OCI-M2 (cell line): Measurements from ENCODE around the gene MYBPC2.
A peak's percentile ranks its signal among the peaks of the same experiment; 100 is the strongest.
"Not testable (repeated sequence)": the region's sequence is repeated elsewhere in the genome, so short reads cannot be mapped to it uniquely, and the experiment has no call there.

Experiments used
- DNase-seq: peaks from one replicate; lab custom pipeline; 2025; ENCODE audit not compliant: unreplicated experiment; lab: John Stamatoyannopoulos, UW

Gene MYBPC2

DNA sequence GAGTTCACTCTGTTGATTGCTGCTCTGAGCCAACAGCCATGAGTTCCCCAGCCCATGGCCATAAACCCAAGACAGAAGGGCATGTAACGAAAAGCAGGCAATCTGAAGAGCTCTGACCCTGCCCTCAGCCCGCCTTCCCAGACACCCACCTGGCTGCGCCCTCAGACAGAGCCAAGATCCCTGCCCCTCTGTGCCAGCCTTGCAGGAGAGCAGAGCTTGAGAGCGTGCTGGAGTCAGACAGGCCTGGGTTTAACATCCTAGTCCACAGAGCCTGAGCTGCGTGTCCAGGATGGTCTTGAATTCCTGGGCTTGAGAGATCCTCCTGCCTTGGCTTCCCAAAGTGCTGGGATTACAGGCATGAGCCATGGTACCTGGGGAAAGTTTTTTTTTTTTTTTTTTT lies 24.6 kb downstream of the MYBPC2 start:
- no peak for DNase-seq

DNA sequence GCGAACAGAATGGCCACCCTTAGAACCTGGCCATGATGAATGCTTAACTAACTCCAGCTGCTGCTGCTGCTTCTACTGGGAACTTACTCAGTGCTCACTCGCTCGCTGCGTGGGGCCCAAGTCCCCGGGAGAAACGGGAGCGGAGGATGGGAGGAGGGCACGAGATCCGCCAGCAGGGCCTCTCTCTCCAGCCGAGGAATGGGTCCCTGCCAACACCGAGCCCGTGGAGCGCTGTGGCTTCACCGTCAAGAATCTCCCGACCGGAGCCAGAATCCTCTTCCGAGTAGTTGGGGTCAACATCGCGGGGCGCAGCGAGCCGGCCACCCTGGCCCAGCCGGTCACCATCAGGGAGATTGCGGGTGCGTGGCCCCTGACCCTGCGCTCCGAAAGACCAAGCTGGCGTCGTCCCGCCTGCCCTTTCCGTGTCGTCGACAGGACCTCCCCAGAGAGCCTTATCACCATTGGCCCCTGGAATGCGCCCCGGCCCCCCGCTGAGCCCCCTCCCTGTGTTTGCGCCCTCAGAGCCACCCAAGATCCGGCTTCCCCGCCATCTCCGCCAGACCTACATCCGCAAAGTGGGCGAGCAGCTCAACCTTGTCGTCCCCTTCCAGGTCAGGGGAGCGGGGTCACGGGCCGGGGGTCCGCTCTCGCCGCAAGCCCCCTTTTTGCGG lies 25.8 kb downstream of the MYBPC2 start:
- DNase-seq = no peak

DNA sequence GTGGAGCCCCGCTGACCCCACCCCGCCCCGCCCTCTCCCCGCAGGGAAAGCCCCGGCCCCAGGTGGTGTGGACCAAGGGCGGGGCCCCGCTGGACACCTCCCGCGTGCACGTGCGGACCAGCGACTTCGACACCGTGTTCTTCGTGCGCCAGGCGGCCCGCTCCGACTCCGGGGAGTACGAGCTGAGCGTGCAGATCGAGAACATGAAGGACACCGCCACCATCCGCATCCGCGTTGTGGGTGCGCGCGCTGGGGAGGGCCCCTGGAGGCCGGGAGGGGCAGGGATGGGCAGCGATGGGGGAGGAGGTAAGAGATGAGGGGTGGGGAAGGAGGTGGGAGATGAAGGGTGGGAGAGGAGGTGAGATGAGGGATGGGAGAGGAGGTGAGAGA lies 26.4 kb downstream of the MYBPC2 start:
- DNase-seq = no peak

DNA sequence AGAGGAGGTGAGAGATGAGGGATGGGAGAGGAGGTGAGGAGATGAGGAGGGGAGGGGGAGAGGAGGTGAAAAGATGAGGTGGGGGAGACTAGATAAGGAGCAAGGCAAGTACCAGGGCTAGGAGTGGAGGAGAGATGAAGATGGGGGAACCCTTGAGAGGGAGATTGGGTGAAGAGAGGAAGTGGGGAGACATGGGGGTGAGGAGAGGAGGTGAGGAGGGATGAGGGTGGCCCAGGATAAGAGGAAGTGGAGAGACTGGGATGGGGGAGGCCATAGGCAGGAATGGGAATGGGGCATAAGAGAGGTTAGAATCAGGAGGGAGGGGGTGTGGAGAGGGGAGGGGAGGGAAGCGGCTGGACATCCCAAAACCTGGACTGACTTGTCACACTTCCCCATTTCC lies 26.9 kb downstream of the MYBPC2 start:
- no peak for DNase-seq

DNA sequence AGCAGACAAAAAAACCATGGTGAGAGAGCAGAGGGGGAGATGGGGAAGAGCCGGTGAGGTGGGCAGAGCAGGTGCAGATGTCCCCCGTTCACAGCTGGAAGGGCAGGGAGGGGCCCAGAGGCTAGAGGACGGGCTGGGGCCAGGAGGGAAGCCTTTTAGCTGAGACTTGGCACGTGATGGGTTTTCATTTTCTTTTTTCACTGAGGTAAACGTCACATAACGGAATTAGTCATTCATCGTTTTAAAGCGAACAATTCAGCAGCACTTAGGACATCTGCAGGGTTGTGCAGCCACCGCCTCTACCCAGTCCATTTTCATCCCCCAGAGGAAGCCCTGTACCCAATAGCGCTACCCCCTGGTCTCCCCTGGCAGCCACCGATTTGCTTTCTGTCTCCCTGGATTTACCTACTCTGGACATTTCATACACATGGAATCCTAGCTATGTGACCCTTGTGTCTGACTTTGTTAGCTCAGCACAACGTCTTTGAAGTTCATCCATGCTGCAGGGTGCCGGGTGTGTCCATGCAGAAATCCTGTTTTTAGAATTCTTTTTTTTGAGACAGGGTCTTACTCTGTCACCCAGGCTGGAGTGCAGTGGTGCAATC lies 27.6 kb downstream of the MYBPC2 start:
- no peak for DNase-seq

DNA sequence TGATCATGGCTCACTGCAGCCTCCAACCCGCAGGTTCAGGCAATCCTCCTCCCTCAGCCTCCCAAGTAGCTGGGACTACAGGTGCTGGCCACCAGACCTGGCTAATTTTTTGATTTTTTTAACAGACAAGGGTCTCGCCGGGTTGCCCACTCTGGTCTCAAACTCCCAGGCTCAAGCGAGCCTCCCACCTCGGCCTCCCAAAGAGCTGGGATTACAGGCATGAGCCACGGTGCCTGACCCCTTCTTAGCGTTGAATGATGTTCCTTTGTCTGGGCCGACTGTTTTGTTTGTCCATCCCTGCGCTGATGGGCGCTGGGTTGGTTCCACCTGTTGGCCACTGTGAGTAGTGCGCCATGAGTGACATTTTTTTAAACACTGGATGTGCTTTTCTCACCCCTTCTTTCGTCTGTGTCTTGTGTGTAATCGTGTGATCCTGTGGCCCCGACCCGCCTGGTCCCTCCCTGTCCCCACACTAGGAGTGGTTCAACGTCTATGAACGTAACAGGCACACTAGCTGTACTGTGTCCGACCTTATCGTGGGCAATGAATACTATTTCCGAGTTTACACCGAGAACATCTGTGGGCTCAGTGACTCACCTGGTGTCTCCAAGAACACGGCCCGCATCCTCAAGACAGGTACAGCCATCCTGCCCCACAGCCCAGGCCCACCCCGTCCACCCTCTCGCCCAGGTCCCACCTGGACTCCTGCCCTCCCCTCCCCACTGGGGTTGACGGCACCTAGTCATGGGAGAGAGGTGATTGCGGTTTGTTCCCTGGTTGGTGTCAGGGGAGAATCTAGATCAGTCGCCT lies 28.6 kb downstream of the MYBPC2 start:
- DNase-seq = peak; percentile 61

DNA sequence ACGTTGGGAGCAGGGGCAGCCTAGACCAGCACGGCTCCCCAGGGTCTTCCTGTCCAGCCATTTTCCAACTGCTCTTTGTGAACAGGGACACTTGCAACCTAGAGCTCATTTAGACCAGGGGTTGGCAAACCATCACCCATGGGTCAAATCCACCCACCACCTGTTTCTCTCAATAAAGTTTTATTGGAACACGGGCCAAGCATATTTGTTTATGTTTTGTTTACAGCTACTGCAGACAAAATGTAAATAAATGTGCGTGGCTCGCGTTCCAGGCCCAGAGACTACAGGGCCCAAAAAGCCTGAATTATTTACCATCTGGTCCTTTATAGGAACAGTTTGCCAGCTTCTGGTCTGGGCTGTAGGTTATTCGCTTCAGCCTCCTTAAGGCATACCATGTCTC lies 30.3 kb downstream of the MYBPC2 start:
- DNase-seq = no peak

DNA sequence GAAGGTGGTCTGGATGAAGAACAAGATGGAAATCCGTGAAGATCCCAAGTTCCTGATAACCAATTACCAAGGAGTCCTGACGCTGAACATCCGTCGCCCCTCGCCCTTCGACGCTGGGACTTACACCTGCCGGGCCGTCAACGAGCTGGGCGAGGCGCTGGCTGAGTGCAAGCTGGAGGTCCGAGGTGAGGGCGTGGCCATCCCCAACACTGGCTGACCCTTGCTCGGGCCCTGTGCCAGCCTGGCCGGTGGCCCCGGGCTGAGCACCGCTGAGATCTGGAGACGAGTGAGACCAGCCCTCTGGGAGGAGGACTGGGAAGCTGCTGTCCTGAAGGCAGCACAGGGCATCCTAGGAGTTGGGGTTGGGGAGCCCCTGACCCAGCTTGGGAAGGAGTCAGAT lies 31.7 kb downstream of the MYBPC2 start:
- no peak for DNase-seq

DNA sequence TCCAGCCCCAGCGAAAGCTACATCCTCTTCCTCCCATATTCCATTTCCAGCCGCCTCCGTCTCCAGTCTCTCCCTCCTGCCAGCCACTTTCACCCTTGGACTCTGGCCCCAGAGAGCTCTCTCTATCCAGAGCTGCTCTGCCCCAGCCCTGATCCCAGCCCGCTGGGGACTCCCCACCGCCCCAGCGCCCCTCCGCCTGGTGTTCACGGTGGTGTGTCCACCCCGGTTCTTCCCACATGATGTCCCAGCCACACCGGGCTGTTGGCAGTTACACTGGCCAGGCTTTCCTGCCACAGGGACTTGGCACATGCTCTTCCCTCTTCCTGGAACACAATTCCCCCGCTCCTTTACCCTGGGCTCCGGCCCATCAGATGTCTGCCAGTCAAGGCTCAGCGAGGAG lies 32.3 kb downstream of the MYBPC2 start:
- no peak for DNase-seq

DNA sequence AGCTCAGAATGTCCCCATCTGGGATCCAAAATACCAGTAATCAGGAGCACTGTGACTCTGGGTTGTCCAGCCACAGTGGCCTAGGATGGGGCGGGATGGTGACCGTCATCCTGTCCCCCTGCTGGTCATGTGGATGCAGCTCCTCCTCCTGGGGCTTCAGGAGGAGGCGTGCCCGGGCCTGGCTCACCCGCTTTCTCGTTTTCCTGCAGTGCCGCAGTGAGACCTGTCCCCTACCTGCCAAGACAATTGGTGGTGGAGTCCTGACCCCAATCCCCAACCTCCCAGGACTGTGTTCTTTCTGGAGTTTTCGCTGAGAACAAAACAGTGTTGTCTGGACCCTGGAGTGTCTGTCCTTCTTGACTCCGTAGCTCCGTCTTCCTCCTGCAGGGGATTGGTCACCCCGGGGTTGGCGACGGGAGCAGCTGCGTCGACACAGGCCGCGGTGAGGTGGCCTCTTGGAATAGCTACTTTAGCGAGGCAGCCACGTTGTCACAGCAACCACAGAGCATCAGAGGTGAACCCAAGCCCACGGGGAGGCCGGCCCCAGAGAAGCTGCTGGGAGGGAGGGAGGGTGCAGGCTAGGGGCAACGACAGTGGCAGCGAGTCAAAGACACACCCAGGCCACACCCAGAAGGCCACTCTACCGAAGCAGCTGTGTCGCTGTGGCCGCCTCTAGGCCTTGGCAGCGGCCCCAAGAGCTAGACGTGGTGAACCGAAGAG lies 33.5 kb downstream of the MYBPC2 start:
- DNase-seq = no peak

DNA sequence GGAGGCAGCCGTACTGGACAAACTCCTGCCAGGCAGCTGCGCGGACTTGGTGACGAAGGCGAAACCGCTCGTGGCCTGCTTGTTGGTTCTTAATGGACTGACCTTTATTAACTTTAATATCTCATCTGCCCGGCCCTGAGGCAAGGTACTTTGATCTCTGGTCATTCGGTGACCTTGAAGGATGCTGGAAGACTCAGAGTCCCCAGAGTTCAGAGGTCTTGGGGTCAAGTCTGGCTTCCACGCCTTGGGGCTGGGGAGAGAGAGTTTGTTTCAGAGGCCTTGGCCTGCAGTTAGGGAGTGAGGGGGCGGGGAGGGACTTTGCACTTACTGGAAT lies 34.0 kb downstream of the MYBPC2 start:
- DNase-seq = no peak

DNA sequence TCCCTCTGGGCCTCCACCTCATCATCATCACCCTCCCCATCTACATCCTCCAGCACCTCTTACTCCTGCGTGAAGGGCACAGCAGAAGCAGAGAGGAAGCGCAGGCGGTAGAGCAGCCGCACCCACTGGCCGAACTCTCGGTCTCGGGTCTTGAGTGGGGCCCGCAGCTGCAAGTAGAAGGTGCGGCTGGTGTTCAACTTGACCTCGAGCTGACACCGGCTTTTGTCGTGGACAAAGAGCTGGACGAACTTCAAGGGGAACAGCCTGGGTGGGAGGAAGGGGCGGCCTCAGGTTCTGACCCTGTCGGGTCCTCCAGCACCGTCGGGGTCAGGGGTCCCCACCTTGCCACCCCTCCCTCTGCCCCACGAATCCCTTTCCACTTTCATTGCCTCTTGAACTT lies 34.9 kb downstream of the MYBPC2 start:
- DNase-seq = no peak

DNA sequence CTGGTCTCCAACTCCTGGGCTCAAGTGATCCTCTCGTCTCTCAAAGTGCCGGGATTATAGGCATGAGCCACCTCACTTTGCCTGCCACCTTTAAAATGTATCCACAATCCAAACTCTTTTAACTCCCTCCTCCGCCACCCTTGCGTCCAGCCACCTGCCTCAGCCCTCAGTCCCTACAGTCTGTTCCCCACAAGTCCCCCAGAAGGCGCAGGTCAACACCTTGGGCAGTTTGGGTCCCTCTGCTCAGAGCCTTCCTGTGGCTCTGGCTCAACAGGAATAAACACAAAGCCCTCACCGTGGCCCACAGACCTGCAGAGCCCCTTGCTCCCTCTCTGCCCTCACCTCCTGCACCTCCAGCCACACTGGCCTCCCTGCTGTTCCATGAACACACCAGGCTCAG lies 36.1 kb downstream of the MYBPC2 start:
- no peak for DNase-seq

DNA sequence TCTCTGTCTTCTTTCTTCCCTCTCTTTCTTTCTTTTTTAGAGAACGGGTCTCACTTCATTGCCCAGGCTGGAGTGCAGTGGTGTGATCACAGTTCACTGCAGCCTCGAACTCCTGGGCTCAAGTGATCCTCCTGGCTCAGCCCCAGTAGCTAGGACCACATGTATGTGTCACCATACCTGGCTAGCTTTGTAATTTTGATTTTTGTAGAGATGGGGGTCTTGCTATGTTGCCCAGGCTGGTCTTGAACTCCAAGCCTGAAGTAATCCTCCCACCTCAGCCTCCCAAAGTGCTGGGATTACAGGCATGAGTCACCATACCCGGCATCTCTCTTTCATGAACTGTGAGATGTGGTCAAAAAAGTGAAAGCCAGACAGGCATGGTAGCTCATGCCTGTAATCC lies 40.6 kb downstream of the MYBPC2 start:
- not testable (repeated sequence) for DNase-seq

DNA sequence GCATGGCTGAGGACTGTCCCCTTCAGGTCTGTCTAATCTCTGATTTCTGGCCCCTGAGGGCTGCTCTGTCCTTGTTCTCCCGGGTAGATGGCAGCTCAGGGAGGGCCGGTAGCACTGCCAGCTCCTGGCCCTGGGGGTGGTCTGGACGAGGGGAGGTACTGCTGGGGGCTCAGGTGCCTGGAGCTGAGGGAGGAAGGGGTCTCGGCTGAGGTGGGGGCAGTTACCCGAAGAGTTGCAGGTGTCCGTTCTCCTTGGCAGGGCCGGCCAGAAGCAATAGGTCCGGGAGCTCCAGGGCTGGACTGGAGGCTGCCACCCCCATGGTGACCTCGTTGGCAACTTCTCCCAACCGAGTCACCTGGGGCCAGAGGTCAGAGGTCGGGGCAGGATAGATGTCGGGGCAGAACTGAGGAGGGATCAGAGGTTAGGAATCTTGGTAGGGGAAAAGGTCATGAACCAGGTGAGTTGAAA lies 42.4 kb downstream of the MYBPC2 start:
- DNase-seq = no peak

DNA sequence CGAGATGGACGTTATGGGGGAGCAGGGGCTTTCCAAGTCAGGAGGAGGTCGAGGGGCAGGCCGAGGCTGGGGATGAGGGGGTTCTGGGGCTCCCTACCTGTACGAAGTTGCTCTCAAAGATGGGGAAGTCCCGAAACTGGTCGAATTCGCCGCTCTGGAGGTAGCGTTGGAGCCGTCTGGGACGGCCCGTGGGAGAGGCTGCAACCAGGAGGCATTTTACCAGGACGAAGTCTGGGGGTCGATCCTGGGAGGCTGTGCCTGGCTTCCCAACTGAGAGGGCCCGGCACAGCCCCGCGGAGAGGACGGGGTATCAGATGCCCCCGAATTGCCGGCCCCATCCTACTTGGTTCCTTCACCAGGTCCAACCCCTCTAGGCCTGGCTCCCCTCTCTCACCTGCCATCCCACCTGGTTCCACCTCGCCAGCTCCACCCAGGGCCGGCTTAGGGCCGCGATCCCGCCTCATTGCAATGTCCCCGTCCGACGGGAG lies 43.1 kb downstream of the MYBPC2 start:
- DNase-seq = no peak

DNA sequence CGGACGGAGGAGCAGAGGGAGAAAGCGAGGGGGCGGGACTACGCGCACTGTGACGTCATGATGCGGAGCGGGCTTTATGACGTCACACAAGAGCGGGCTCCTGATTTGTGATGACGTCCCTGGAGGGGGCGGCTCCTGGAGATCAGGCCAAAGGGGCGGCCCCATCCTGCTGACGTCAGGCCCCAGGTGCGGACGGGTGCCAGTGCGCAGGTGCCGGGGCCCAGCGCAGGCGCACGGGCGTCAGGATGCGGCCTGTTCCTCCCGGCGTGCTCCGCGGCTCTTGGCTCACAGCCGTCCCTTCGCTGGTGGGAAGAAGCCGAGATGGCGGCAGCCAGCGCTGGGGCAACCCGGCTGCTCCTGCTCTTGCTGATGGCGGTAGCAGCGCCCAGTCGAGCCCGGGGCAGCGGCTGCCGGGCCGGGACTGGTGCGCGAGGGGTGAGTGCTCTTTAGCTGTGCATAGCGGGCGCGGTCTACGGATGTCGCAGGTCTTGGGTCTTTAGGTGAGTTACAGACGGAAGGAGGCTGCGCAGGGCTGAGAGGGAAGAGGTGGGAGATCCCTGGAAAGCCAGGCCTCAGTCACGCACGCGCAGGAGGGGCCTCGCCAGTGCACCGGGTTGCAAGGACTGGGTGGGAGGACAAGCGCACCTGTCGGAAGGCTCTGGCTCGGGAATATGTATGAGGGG lies 43.7 kb downstream of the MYBPC2 start, which contains the start of the genes EMC10 and GARIN5A:
Gene EMC10, plus strand, starts transcription at position 284 of the 683 bp plus-strand sequence. Its CDS starts 38 bp downstream, at position 322.
Gene GARIN5A, minus strand, starts transcription at position 625 of the 683 bp plus-strand sequence. Its CDS starts 460 bp downstream, at position 165.
- DNase-seq = no peak

DNA sequence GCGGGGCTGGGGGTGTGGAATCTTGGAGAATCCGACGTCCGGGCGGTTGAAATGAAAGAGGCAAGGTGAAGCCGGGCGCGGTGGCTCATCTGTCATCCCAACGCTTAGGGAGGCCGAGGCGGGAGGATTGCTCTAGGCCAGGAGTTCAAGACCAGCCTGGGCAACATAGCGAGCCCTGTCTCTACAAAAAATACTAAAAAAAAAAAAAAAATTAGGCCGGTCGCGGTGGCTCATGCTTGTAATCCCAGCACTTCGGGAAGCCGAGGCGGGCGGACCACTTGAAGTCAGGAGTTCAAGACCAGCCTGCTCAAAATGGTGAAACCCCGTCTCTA lies 44.2 kb downstream of the MYBPC2 start:
- DNase-seq = no peak

DNA sequence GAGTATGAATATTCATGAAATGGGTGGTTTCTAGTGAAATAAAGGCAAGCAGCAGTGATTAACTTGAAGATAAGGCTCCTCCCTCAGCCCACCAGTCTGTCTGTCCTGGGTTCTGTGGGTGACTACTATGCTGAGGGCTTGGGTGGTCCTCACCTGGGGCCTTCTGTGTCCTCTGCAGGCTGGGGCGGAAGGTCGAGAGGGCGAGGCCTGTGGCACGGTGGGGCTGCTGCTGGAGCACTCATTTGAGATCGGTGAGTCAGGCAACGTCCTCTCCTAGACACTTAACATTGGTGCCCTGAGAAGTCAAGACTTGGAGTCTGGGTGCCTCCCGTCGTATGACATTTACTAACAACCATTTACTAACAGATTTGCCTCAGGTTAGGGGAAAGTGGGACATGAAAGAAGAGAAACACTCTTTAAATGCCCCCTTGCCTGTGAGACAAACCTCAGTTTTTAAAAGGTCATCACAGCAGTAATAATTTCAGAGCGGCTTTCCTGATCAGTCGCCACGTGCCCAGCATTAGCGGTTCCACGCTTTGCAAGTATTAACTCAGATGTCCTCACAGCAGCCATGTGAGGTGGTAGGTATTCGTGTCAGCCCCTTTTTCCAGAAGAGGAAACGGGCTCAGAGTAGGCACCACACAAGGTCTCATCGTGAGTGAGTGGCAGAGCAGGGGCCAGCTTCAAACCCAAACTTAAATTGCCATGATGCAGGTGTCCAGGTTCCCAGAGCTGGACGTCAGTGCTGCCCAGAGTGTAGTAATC lies 45.2 kb downstream of the MYBPC2 start:
- DNase-seq = no peak
